ENCODE measurements around the gene RPL31.
A peak's percentile ranks its signal among the peaks of the same experiment; 100 is the strongest.

Gene RPL31

GRCh38 chr2:100976061-100976460 lies 26.0 kb upstream of the RPL31 start:
- DNase-seq, result no peak

- no peak for DNase-seq
These were observed 25.3 kb upstream of the RPL31 start for GRCh38 chr2:100976645-100977391.

- no peak for DNase-seq
These were observed 24.6 kb upstream of the RPL31 start for GRCh38 chr2:100977511-100977910.

- DNase-seq, result no peak
These were observed 23.4 kb upstream of the RPL31 start for GRCh38 chr2:100978582-100979191.

- DNase-seq, result no peak
These were observed 22.0 kb upstream of the RPL31 start for GRCh38 chr2:100980046-100980445.

- no peak for DNase-seq
These were observed 21.1 kb upstream of the RPL31 start for GRCh38 chr2:100981011-100981410.

GRCh38 chr2:100982431-100982861 lies 19.6 kb upstream of the RPL31 start:
- no peak for DNase-seq

GRCh38 chr2:100983201-100983600 lies 18.9 kb upstream of the RPL31 start:
- no peak for DNase-seq

- DNase-seq, result no peak
These were observed 18.3 kb upstream of the RPL31 start for GRCh38 chr2:100983684-100984310.

GRCh38 chr2:100984892-100985307 lies 17.2 kb upstream of the RPL31 start:
- peak; percentile 80 for DNase-seq

GRCh38 chr2:100986157-100986556 lies 15.9 kb upstream of the RPL31 start:
- no peak for DNase-seq

GRCh38 chr2:100987536-100987935 lies 14.6 kb upstream of the RPL31 start:
- no peak for DNase-seq

GRCh38 chr2:100987974-100988373 lies 14.1 kb upstream of the RPL31 start:
- no peak for DNase-seq

- DNase-seq, result no peak
These were observed 13.3 kb upstream of the RPL31 start for GRCh38 chr2:100988630-100989417.

- DNase-seq, result no peak
These were observed 12.4 kb upstream of the RPL31 start for GRCh38 chr2:100989666-100990065.

- DNase-seq, result no peak
These were observed 11.9 kb upstream of the RPL31 start for GRCh38 chr2:100990166-100990565.

- no peak for DNase-seq
These were observed 11.3 kb upstream of the RPL31 start for GRCh38 chr2:100990650-100991403.

- DNase-seq, result no peak
These were observed 10.7 kb upstream of the RPL31 start for GRCh38 chr2:100991404-100991773.

- DNase-seq, result no peak
These were observed 9.8 kb upstream of the RPL31 start for GRCh38 chr2:100992262-100992661.

- DNase-seq, result no peak
These were observed 8.8 kb upstream of the RPL31 start for GRCh38 chr2:100993294-100993693.

- no peak for DNase-seq
These were observed 6.6 kb upstream of the RPL31 start for GRCh38 chr2:100995309-100996075.

Measured in activated CD4-positive, alpha-beta T cell treated with anti-CD3 and anti-CD28 coated beads, Interleukin-2, amount 50 U/mL, for 1 hour (primary cell).